NCI-H146 (cell line): ENCODE data around the gene ANXA3.

Experiments used
- DNase-seq: peaks from one replicate; lab custom pipeline; 2025; lab: John Stamatoyannopoulos, UW

ANXA3 gene

GRCh38 chr4:78611215-78611558, 59.6 kb downstream of the ANXA3 start:
- no peak for DNase-seq

- peak; percentile 29 for DNase-seq
Observed at GRCh38 chr4:78612398-78613178, 61.0 kb downstream of the ANXA3 start.

DNA sequence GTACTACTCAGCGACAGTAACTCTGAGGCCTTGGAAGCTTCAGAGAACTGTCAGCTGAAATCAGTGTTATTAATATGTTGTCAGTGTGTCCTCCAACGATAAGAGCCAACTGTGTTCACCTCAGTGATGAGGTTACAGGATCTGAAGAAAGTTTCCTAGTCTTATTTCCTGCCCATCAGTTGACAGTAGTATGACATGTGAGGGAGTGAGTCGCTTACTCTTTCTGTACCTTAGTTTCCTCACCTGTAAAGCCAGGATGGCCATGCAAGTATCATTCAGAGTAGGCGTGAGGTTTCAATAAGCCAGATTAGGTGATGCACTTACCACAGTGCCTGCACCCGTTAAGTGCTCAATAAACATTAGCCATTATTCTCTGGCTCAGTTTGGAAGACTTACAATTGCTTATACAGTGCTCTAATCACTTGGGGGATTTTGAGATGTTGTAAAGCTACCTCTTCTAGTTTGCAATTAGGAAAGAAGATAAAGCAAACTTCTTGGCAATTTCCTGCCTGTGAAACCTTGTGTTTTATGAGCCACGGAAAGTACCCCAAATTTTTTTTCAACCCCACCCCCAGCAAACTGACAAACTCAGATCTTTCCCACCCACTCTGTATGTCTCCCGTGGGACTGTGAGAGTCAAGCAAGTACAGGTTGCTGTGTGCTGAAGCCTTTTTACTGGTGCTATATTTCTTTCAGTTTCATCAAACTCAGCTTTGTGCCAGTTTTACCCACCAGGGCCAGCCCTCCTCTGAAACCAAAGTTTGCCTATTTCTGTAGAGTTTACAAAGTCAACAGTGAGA, 62.2 kb downstream of the ANXA3 start:
- no peak for DNase-seq

- DNase-seq, result no peak
Observed at GRCh38 chr4:78616046-78616498, 64.5 kb downstream of the ANXA3 start.

GRCh38 chr4:78618436-78618835, 66.9 kb downstream of the ANXA3 start:
- DNase-seq, result no peak

DNA sequence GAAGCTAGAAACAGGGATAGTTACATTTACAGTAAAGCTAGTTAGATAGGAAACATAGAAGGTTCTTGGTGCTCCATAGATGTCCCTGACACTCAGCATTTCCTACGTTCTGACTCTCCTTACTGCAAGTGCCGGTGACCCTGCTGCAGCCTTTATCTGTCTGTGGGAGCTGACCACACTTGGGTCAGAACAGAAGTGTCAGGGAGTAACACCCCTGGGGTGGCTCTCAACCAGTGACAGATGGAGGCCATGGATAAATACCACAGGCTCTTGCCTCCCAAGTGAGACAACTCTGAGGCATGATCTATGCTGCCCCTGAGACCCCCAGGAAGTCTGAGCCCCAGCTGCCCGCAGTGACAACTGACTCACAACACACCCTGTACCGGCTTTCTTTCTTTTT, 69.8 kb downstream of the ANXA3 start:
- DNase-seq, result no peak

- DNase-seq, result no peak
Observed at GRCh38 chr4:78622253-78622979, 70.8 kb downstream of the ANXA3 start.

GRCh38 chr4:78624048-78624447, 72.5 kb downstream of the ANXA3 start:
- no peak for DNase-seq

DNA sequence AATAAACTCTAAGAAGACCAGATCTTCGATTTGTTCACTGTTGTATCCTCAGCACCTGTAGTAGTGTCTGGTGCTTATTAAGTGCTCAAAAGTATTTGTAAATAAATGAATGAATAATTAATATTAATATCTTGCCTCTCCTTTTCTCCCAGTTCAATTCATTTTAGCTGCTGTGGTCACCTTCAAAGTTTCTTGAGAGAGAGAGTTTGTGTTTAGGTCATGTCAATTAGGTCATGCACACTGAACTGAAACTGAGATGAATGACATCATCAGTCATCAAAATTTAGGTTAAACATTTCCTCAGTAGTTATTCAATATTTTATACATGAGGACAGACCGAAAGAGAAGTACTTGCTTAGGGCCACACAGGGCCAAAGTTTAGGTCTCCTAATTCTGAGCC, 73.5 kb downstream of the ANXA3 start:
- DNase-seq, result no peak

- no peak for DNase-seq
Observed at GRCh38 chr4:78627046-78627965, 75.7 kb downstream of the ANXA3 start.

DNA sequence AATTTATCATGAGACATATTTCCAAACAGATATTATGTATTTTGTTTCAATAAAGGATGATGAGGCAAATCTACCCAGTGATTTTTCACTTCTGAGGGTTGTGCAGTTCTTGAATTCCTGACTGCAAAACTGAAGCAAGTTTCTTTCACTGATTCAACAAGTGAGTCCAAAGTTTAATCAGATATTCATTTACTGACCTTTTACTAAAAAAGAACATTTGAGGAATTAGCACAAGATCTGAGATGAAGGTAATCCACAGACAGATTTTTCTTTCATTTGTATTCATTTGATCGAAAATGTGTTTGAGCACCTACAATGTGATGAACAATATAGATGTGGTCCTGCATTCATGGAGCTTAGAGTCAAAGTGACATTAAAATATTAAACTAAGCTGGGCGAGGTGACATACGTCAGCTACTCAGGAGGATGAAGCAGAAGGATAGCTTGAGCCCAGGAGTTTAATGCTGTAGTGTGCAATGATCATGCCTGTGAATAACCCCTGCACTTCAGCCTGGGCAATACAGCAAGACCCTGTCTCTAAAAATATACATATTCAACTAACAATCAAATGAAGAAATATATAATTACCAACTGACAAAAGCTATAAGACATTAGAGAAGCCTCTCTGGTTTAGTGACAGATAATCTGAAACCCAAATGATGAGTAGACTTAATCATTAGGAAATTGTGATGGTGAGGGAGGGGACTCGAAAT, 76.6 kb downstream of the ANXA3 start:
- no peak for DNase-seq

- DNase-seq, result no peak
Observed at GRCh38 chr4:78629991-78630541, 78.5 kb downstream of the ANXA3 start.

GRCh38 chr4:78630615-78631014, 79.0 kb downstream of the ANXA3 start:
- no peak for DNase-seq

GRCh38 chr4:78634011-78634664, 82.6 kb downstream of the ANXA3 start:
- no peak for DNase-seq

DNA sequence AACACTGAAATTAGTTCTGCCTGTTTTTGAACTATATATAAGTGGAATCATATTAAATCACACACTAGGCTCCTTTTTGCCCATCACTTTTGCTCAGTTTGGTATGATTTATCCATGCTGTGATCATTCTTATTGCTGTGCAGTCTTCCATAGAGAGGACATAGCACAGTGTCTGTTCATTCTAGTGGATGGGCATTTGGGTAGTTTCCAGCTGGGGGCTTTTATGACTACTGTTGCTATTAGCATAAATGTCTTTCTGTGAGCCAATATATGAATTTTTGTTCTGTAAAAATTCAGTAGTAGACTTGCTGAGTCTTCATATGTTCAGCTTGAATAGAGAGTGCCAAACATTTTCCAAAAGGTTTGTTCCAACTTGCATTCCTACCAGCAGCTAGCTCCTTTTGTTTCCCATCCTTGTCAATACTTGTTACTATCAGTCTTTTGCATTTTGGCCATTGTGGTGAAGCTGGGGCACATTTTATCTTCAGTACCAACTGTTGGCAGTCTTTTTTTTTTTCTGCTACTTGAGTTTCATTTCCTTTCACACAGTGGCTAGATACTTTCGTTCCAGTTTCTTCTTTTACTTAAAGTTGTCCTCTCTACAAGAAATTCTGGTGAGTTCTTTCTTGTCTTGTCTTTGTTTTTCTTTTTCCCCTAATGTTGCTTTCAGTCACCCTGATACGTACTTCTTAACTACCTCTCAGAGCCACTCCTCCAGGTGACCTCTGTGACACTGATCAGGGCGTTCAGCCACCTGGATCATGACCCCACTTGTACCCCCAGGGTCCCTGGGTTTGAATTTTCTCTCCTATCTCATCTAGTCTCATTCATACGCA, 87.0 kb downstream of the ANXA3 start:
- no peak for DNase-seq

DNA sequence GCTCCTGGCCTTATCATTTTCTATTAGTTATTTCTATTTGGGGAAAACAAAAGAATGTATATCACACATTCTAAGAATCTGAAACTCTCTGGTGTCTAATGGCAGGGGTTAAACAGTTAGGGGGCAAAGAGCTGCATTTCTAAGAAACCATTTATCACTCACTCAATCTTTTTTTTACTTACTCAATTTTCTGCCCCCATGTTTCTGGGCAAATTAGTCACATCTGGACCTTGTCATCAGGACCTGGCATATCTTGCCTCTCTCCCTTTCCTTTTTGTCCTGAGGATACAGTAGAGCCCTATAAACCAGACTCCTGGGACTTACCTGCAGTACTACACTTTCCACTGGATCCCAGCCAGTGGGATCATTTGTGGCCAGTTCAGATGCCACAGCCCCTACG, 89.1 kb downstream of the ANXA3 start:
- no peak for DNase-seq

- no peak for DNase-seq
Observed at GRCh38 chr4:78642934-78643333, 91.4 kb downstream of the ANXA3 start.

GRCh38 chr4:78644063-78644691, 92.6 kb downstream of the ANXA3 start:
- no peak for DNase-seq
